GM12874 (cell line): ENCODE data around the gene UBE2E2.

ENCODE experiments used
- TF ChIP-seq, protein P1 (sequence below): IDR thresholded peaks from 2 replicates; pipeline ENCODE4 v1.5.1; 2011; ENCODE audit warnings: low read depth, mild to moderate bottlenecking, control low read depth, low read length, moderate library complexity; ENCODE audit not compliant: insufficient read depth

Gene UBE2E2

DNA sequence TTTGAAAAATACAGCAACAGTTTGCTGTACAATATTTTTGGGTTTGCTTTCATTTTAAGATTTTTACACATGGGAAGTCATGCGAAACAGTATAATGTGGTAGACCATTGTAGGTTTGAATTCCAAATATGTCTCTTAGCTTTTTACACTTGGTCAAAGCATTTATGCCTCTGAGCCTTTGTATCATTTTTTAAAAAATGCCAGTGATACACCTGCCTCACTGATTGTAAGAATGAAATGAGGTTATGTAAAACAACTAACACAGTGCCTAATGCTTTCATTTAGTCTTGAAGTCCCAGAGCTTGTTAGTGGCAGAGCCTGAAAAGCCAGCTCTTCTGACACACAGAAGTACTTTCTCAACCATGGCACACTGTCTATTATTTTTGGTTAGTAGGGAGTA lies 202.0 kb downstream of the UBE2E2 start:
- TF ChIP-seq, protein P1, sequence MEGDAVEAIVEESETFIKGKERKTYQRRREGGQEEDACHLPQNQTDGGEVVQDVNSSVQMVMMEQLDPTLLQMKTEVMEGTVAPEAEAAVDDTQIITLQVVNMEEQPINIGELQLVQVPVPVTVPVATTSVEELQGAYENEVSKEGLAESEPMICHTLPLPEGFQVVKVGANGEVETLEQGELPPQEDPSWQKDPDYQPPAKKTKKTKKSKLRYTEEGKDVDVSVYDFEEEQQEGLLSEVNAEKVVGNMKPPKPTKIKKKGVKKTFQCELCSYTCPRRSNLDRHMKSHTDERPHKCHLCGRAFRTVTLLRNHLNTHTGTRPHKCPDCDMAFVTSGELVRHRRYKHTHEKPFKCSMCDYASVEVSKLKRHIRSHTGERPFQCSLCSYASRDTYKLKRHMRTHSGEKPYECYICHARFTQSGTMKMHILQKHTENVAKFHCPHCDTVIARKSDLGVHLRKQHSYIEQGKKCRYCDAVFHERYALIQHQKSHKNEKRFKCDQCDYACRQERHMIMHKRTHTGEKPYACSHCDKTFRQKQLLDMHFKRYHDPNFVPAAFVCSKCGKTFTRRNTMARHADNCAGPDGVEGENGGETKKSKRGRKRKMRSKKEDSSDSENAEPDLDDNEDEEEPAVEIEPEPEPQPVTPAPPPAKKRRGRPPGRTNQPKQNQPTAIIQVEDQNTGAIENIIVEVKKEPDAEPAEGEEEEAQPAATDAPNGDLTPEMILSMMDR = no peak

DNA sequence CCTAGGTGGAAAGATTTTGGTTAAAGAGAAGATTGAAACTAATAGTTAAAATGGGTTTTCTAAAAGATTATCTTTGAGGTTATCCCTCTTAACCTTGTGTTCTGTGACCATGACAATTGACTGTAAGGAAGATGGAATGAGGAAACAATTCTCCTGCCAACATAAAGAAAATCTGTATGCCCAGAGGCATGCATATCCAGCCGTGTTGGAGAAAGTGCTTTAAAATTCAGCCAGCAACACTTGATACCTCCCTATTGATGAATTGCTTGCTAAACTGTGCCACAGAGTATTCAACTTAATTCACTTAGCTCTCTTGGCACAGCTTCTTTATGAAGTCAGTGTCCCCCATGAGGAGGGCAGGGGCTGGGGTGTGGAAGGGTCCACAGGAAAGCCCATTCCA lies 203.5 kb downstream of the UBE2E2 start:
- TF ChIP-seq, protein P1 = no peak

DNA sequence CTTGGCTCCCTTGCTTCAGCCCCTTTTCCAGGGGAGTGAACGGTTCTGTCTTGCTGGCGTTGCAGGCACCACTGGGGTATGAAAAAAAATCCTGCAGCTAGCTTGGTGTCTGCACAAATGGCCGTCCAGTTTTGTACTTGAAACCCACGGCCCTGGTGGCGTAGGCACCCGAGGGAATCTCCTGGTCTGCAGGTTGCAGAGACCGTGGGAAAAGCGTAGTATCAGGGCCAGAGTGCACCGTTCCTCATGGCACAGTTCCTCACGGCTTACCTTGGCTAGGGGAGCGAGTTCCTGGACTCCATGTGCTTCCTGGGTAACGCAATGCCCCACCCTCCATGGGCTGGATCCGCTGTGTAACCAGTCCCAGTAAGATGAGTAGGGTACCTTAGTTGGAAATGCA lies 214.9 kb downstream of the UBE2E2 start:
- TF ChIP-seq, protein P1 = no peak

DNA sequence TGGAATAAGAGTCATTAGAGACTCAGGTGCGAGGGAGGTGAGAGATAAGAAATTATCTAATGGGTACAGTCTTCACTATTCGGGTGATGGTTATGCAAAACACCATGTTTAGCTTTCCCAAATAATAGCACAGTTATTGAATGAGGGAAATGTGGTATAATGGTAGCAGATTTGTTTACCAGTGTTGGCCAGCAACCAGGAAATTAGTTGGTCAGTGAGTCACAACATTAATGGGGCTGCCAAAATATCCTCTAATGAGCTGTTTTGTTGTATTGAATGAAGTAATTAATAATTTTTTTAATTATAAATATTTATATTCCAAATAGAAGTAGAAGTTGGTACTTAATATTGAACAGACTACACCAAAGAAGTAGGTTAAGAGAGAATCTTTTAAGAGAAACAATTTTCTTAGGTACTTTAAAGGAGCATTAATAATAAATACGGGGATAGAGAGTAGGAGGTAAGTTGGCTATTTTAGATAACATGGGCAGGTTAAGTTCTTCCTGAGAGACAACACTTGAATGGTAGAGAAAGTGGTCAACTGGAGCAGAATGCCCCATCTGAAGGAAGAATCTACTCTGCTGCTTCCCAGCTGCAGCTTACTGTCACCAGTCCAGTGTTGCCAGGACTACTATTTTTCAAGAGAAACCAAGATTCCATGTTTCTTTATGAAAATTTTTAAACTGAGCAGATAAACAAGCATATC lies 218.8 kb downstream of the UBE2E2 start:
- TF ChIP-seq, protein P1 = no peak

DNA sequence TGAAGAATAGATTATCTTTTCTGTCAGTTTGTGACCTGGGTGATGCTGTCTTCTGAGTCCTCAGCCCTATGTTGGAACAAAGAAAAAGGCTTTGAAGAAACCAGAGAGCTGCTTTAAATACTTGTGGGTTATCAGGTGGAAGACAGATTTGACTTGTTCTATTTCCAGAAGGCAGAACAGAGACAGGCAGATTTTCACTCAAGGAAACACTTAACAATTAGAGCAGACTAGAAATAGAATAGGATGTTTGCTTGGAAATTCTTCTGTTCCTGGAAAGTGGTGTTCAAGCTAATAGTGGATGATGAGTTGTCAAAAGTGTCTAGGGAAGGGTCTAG lies 219.4 kb downstream of the UBE2E2 start:
- TF ChIP-seq, protein P1 = no peak

DNA sequence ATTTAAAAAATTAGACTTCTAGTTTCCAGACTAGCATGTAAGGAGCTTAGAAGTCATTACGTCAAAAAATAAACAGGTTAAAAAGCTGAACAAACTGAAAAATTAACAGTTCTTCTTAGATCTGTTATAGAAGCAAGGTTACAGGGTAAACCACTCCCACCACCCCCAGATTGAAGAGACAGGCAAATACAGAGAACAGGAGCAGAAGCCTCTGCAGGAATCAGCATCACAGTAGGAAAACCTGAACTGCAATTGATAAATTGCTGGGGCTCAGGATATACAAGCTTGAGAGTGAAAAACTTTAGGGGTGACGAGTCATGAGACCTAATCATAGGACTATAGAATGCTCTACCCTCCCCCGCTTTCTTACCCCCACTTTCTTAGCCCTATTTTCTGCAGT lies 222.3 kb downstream of the UBE2E2 start:
- TF ChIP-seq, protein P1 = no peak

DNA sequence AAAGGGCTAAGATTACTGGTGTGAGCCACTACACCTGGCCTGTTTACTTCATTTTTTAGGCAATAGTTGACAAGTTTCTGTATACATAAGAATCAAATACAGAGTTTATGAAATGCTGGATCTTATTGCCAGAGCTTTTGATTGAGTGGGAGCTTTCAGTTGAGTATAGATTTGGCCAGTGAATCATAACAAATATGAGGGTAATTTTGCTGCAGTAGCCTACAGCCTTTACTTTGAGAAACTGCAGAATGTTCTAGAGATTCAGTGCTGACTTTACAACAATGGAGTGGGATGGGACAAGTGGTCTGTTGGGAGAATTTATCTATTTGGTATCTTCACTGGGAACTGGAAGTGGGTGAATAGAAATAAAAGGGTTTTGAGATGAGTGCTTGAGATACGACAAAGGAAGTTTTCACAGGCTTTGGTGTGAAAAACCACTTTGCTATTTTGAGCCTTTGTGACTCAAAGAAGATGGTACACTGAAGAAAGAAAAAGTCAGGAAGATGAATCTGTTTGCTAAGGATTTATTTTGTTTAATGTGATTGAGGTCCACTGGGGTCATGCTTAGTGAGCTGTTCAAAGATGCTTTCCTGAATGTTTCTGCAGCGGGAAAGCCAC lies 227.8 kb downstream of the UBE2E2 start:
- TF ChIP-seq, protein P1 = no peak
